HL-60 (cell line): ENCODE measurements around the gene MIOX.

Experiments
- DNase-seq, 2 experiments: peaks; one replicate each; pipeline ENCODE4 v3.0.0-alpha.2; 2010 to 2020; ENCODE audit warnings: low read depth in 1 of 2, low spot score in 1 of 2
- H3K27ac ChIP-seq: fragments of 250-450 bp; sonication (Bioruptor Pico); replicated peaks from 2 replicates; pipeline ENCODE4 v1.5.1; 2020; ENCODE audit warnings: mild to moderate bottlenecking, moderate library complexity
- H3K27me3 ChIP-seq: fragments of 250-450 bp; sonication (Bioruptor Pico); 2 replicates; pipeline ENCODE4 v1.5.1; 2021; ENCODE audit warnings: mild to moderate bottlenecking, moderate library complexity; ENCODE audit not compliant: insufficient read depth, poor library complexity, severe bottlenecking
- H3K4me3 ChIP-seq: replicated peaks from 2 replicates; pipeline ENCODE4 v1.5.1; 2011; ENCODE audit warnings: mild to moderate bottlenecking, control low read depth, low read length; ENCODE audit not compliant: insufficient read depth
- GABPA ChIP-seq: IDR thresholded peaks from 2 replicates; pipeline ENCODE4 v1.6.1; 2012; ENCODE audit warnings: low read depth
- POLR2AphosphoS5 ChIP-seq: IDR thresholded peaks from 2 replicates; pipeline ENCODE4 v1.6.1; 2012; ENCODE audit warnings: low read depth
- SPI1 ChIP-seq: IDR thresholded peaks from 2 replicates; pipeline ENCODE4 v1.6.1; 2012; ENCODE audit warnings: low read depth, mild to moderate bottlenecking, borderline replicate concordance
- TF ChIP-seq, protein P1 (sequence below): IDR thresholded peaks from one replicate; pipeline ENCODE4 v1.5.1; 2011; ENCODE audit warnings: low read length, control low read depth, inconsistent platforms; ENCODE audit not compliant: insufficient read depth
- TF ChIP-seq, protein P2 (sequence below): IDR thresholded peaks from 2 replicates; pipeline ENCODE4 v1.6.1; 2012; ENCODE audit warnings: low read depth; ENCODE audit not compliant: insufficient replicate concordance

Gene MIOX

DNA sequence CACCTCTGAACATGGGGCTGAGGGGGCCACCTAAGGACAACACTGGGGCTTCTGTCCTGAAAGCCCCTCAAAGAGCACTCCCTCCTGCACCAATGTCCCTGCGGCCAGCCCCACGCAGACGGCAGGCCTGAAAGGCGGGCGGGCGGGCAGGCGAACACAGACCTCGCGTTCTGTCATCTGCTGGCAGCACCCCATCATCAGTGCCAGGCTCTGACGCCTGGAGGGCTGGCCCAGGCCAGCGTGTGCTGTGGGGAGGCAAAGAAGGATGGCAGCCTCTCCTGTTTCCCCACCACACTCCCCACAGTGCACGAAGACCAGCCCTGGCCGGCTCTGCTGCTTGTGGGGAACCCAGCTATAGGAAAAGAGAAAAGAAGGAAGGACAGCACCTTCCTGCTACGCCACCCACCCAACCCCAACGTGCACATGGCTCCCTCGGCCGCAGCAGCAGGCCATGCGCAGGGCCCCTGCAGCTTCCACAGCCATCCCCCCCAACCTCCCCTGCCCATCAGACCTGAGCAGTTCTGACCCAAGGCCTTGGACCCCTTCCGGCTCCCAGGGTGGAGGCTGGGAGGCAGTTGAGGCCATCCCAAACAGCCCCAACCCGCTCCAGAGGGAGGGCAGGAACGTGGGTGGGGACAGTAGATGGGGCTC is 15.3 kb upstream of the MIOX start:
- peak overlapping the region; percentile 66 for H3K27ac ChIP-seq
- no peak overlapping the region for H3K4me3 ChIP-seq
- no peaks in the 10 kb centered on the region for H3K27me3 ChIP-seq
- TF ChIP-seq SPI1, result no peak
- no peak for TF ChIP-seq POLR2AphosphoS5
- no peak for TF ChIP-seq GABPA
- TF ChIP-seq, protein P1, sequence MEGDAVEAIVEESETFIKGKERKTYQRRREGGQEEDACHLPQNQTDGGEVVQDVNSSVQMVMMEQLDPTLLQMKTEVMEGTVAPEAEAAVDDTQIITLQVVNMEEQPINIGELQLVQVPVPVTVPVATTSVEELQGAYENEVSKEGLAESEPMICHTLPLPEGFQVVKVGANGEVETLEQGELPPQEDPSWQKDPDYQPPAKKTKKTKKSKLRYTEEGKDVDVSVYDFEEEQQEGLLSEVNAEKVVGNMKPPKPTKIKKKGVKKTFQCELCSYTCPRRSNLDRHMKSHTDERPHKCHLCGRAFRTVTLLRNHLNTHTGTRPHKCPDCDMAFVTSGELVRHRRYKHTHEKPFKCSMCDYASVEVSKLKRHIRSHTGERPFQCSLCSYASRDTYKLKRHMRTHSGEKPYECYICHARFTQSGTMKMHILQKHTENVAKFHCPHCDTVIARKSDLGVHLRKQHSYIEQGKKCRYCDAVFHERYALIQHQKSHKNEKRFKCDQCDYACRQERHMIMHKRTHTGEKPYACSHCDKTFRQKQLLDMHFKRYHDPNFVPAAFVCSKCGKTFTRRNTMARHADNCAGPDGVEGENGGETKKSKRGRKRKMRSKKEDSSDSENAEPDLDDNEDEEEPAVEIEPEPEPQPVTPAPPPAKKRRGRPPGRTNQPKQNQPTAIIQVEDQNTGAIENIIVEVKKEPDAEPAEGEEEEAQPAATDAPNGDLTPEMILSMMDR, result no peak
- TF ChIP-seq, protein P2, sequence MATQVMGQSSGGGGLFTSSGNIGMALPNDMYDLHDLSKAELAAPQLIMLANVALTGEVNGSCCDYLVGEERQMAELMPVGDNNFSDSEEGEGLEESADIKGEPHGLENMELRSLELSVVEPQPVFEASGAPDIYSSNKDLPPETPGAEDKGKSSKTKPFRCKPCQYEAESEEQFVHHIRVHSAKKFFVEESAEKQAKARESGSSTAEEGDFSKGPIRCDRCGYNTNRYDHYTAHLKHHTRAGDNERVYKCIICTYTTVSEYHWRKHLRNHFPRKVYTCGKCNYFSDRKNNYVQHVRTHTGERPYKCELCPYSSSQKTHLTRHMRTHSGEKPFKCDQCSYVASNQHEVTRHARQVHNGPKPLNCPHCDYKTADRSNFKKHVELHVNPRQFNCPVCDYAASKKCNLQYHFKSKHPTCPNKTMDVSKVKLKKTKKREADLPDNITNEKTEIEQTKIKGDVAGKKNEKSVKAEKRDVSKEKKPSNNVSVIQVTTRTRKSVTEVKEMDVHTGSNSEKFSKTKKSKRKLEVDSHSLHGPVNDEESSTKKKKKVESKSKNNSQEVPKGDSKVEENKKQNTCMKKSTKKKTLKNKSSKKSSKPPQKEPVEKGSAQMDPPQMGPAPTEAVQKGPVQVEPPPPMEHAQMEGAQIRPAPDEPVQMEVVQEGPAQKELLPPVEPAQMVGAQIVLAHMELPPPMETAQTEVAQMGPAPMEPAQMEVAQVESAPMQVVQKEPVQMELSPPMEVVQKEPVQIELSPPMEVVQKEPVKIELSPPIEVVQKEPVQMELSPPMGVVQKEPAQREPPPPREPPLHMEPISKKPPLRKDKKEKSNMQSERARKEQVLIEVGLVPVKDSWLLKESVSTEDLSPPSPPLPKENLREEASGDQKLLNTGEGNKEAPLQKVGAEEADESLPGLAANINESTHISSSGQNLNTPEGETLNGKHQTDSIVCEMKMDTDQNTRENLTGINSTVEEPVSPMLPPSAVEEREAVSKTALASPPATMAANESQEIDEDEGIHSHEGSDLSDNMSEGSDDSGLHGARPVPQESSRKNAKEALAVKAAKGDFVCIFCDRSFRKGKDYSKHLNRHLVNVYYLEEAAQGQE, result no peak
- DNase-seq, result peak in 1 of 2 experiments; percentile 44

DNA sequence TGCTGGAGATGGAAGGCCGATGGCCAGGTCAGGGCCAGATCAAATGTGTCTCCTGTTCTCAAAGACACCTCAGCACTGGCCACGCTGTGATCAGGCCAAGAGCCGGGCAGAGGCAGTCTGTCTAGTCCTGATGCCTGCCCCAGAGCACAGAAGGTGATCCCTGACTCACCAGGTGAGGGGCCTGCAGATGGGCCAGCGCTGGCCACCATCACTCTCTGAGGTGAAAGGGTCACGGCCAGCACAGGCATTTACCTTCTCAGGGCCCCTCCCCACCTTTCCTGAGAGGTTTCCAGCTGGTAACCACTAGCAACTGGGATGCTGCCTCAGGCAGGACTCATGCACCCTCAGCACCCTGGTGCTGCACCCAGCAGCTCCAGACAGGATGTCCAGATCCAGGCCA is 14.7 kb upstream of the MIOX start:
- DNase-seq, result no peak
- TF ChIP-seq GABPA, result no peak
- no peak for TF ChIP-seq SPI1
- no peak overlapping the region for H3K4me3 ChIP-seq
- no peaks in the 10 kb centered on the region for H3K27me3 ChIP-seq
- peak overlapping the region; percentile 66 for H3K27ac ChIP-seq

- H3K4me3 ChIP-seq, result no peak overlapping the region
- no peak for TF ChIP-seq POLR2AphosphoS5
- no peak for TF ChIP-seq SPI1
- TF ChIP-seq GABPA, result no peak
- TF ChIP-seq, protein P1, result no peak
- TF ChIP-seq, protein P2, result no peak
- DNase-seq, result peak in 1 of 2 experiments; percentile 30
- H3K27me3 ChIP-seq, result no peaks in the 10 kb centered on the region
- no peak overlapping the region for H3K27ac ChIP-seq
These were observed 13.6 kb upstream of the MIOX start for GRCh38 chr22:50473088-50473487.

GRCh38 chr22:50473855-50474671 is 12.6 kb upstream of the MIOX start:
- H3K4me3 ChIP-seq, result peak overlapping the region; percentile 63
- H3K27ac ChIP-seq, result peak overlapping the region; percentile 15; the same call in 1 of the 2 replicates
- peak in 1 of 2 experiments; percentile 12 for DNase-seq
- peaks cover 2% of the 10 kb centered on the region for H3K27me3 ChIP-seq
- TF ChIP-seq SPI1 (no peak), GABPA (no peak), POLR2AphosphoS5 (no peak)
- TF ChIP-seq, protein P2, result no peak
- TF ChIP-seq, protein P1, result no peak
